Activated naive CD4-positive, alpha-beta T cell (primary cell): ENCODE measurements around the gene NDUFV3.
"Not testable (repeated sequence)": the region's sequence is repeated elsewhere in the genome, so short reads cannot be mapped to it uniquely, and the experiment has no call there.

Source experiments
- DNase-seq, 4 experiments: peaks; one replicate each; lab custom pipeline; 2025; lab: John Stamatoyannopoulos, UW

The NDUFV3 gene

GRCh38 chr21:42936360-42936759 lies 43.3 kb downstream of the NDUFV3 start:
- not testable (repeated sequence) for DNase-seq

DNA sequence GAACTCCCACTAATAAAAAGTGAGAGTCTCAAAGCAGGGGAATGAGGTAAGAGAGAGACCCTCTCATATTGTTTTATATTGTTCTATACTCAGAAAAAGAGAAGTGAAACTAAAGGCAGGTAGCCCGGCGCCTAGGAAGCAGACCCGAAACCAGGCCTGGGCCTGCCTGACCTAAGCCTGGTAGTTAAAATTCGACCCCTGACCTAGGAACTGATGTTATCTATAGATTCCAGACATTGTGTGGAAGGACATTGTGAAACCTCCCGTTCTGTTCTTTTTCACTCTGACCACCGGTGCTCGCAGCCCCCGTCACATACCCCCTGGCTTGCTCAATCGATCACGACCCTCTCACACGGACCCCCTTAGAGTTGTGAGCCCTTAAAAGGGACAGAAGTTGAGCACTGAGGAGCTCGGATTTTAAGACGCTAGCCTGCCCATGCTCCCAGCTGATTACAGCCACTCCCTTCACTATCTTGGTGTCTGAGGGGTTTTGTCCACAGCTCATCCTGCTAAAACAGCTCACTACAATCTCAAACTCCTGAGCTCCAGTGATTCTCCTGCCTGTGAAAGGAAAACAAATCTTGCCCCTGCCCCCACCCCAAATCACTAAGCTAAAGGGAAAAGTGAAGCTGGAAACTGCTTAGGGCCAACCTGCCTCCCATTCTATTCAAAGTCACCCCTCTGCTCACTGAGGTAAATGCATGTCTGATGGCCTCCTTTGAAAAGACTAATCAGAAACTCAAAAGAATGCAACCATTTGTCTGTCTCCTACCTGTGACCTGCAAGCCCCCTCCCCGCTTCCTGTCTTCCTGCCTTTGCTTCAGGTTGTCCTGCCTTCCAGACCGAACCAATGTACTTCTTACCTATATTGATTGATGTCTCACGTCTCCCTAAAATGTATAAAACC lies 44.2 kb downstream of the NDUFV3 start:
- DNase-seq = not testable (repeated sequence)

- DNase-seq = no peak
These were observed 45.0 kb downstream of the NDUFV3 start for GRCh38 chr21:42937960-42938605.

- DNase-seq = not testable (repeated sequence)
These were observed 45.5 kb downstream of the NDUFV3 start for GRCh38 chr21:42938606-42938995.

- no peak for DNase-seq
These were observed 46.7 kb downstream of the NDUFV3 start for GRCh38 chr21:42939582-42940413.

GRCh38 chr21:42941696-42942085 lies 48.6 kb downstream of the NDUFV3 start:
- no peak for DNase-seq

DNA sequence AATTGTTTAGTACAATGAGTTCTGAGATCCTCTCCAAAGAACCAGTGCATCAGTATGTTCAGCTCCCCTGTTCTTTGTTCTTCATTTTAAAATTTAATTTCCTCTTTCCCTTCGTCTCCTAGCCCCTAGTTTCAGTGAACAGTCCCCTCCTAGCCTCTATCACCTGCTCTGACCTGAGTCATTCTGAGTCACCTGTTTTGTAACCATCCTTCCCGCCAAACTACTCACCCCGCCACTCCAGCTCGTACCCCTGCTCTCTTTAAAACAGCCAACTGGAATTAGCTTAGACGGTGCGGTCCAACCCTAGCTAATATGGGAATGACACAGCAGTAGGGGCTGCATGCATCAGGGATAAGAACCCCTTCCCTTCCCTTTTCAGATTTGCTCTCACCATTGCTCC lies 49.1 kb downstream of the NDUFV3 start:
- no peak for DNase-seq

- not testable (repeated sequence) for DNase-seq
These were observed 56.1 kb downstream of the NDUFV3 start for GRCh38 chr21:42949094-42949755.

DNA sequence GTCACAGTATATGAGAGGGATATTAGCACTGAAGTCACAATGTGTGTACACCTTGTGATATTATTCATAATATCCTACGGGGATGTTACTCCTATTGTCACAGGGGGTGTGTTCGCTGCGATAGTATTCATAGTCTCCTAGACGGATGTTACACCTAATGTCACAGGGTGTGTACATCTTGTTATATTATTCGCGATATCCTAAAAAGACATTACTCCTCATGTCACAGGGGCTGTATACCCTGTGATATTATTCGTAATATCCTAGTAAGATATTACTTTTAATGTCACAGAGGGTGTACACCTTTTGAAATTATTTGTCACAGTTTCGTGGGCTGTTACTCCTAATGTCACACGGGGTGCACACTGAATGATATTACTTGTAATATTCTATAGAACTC lies 58.1 kb downstream of the NDUFV3 start:
- not testable (repeated sequence) for DNase-seq

- DNase-seq = peak in 2 of 4 experiments; percentile 67 to 85
These were observed 63.9 kb downstream of the NDUFV3 start for GRCh38 chr21:42956824-42957630.

DNA sequence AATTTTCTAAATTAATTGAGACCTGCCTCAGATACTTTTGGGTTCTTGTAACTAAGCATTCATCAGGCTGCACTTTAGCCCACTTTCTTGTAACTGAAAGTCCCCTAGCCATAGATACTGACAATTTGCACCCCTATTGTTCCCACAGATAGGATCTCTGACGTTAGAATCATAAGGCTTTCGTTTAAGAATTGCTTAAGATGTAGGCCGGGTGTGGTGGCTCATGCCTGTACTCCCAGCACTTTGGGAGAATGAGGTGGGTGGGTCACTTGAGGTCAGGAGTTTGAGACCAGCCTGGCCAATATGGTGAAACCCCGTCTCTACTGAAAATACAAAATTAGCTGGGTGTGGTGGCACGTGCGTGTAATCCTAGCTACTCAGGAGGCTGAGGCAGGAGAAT lies 65.0 kb downstream of the NDUFV3 start:
- not testable (repeated sequence) for DNase-seq

DNA sequence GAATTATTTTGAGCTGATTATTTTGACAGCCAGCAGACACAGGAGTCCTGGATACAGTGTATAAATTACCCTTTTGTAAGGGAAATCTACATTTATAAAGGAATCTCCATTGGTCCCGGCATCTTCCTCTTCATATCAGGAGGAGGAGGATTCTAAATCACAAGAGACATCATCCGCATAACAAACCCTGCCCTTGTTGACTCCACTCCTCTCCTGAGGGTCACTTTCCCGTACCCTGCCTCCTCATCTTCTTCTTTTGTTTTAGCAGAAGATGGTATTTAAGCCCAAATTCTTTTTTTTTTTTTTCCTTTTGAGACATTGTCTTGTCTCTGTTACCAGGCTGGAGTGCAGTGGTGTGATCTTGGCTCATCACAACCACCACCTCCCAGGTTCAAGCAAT lies 66.6 kb downstream of the NDUFV3 start:
- DNase-seq = no peak

- no peak for DNase-seq
These were observed 69.4 kb downstream of the NDUFV3 start for GRCh38 chr21:42962380-42963007.
